Measurements from ENCODE around the gene SIAH3.

DNA sequence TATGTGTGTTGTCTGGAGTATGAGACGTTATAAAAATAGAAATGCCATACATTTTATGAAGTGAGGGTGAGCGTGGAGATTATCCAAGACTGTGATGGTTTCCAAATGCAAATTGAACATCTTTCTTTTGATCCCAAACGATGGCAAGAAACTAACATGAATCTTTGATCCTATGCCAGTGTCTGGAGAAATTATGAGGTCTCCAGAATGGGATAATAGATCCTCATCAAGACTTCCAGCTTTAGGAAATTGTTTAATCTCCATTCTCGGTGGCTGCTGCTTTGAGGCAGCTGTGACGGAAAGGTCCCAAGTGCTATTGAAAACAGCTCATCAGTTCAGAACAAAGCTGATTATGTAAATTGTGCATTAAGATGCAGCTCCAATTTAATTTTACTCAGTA, 118.6 kb downstream of the SIAH3 start:
- TF ChIP-seq, protein P1, sequence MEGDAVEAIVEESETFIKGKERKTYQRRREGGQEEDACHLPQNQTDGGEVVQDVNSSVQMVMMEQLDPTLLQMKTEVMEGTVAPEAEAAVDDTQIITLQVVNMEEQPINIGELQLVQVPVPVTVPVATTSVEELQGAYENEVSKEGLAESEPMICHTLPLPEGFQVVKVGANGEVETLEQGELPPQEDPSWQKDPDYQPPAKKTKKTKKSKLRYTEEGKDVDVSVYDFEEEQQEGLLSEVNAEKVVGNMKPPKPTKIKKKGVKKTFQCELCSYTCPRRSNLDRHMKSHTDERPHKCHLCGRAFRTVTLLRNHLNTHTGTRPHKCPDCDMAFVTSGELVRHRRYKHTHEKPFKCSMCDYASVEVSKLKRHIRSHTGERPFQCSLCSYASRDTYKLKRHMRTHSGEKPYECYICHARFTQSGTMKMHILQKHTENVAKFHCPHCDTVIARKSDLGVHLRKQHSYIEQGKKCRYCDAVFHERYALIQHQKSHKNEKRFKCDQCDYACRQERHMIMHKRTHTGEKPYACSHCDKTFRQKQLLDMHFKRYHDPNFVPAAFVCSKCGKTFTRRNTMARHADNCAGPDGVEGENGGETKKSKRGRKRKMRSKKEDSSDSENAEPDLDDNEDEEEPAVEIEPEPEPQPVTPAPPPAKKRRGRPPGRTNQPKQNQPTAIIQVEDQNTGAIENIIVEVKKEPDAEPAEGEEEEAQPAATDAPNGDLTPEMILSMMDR (IDR thresholded peaks at IDR 0.05): no peak
- no peak for TF ChIP-seq POLR2A (IDR thresholded peaks at IDR 0.05)
